Kidney epithelial cell (primary cell): ENCODE data around the gene UVRAG. TPM values are rescaled to one million over a fixed set of nuclear protein-coding genes. Genes with fewer than 3 reads are reported as not detected.

Source experiments
- DNase-seq: peaks from one replicate; pipeline ENCODE4 v3.0.0-alpha.2; 2010; ENCODE audit warnings: low read depth
- H3K27me3 ChIP-seq: 2 replicates; pipeline ENCODE4 v1.6.0; 2011; ENCODE audit warnings: low read length; ENCODE audit not compliant: control insufficient read depth, insufficient read depth
- H3K36me3 ChIP-seq: 2 replicates; pipeline ENCODE4 v1.5.1; 2011; ENCODE audit warnings: low read length; ENCODE audit not compliant: control insufficient read depth, insufficient read depth
- H3K4me3 ChIP-seq: 2 replicates; pipeline ENCODE4 v1.5.1; 2011; ENCODE audit warnings: low read depth, mild to moderate bottlenecking, control low read depth, low read length
- total RNA-seq: library from RNA; depleted of rRNA; stranded (reverse); fragments of >200 nt; gene quantifications from 2 replicates; pipeline ENCODE4 v1.2.3, GENCODE V29; 2015
- TF ChIP-seq, protein P1 (sequence below): IDR thresholded peaks from 2 replicates; pipeline ENCODE4 v1.5.1; 2011; ENCODE audit warnings: mild to moderate bottlenecking, moderate library complexity, low read length, control low read depth, inconsistent platforms; ENCODE audit not compliant: insufficient read depth, poor library complexity, severe bottlenecking

Gene UVRAG
- total RNA-seq, 1 donor from 2014 or later = 16.2 TPM

DNA sequence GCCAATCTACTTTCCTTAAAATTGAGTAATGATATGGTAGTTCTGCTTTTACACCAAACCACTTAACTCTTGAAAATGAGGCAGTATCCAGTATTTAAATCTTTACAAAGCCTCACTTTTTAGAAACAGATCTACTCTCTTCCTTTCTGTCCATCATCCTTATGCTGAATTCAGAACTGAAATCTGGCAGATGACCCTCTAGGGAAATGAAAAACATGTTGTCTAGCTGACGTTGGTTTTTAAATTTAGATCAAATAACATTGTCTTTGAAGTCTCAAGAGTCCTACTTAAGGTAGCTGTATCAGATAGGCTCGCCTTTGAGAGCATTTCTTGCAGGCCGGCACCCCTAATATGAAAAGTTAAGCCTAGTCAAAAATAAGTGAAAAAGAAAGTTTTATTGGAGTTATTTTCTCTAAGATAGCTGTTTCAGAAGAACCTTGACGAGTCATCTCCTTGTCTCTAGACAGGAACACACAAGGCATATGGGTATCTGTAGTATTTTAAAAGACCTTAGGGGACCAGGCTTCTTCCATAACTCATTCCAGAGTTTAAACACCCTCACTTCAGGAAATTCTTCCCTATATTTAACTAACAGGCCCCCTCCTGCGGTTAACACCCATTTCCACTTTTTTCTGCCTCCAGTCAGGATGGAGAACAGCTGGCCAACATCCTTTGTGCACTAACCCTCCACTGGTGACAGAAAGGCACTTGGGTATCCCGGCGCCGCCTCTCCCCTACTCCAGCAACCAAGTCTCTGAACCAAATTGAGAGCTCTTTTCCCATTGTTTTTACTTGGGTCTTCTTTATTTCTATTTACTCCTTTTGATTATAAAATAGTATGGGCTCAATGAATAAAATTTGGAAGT is 310.1 kb downstream of the UVRAG start:
- Histone ChIP-seq H3K27me3 (no peaks in the 10 kb centered on the region), H3K4me3 (no peak overlapping the region), H3K36me3 (no peaks in the 10 kb centered on the region)
- no peak for DNase-seq
- TF ChIP-seq, protein P1, sequence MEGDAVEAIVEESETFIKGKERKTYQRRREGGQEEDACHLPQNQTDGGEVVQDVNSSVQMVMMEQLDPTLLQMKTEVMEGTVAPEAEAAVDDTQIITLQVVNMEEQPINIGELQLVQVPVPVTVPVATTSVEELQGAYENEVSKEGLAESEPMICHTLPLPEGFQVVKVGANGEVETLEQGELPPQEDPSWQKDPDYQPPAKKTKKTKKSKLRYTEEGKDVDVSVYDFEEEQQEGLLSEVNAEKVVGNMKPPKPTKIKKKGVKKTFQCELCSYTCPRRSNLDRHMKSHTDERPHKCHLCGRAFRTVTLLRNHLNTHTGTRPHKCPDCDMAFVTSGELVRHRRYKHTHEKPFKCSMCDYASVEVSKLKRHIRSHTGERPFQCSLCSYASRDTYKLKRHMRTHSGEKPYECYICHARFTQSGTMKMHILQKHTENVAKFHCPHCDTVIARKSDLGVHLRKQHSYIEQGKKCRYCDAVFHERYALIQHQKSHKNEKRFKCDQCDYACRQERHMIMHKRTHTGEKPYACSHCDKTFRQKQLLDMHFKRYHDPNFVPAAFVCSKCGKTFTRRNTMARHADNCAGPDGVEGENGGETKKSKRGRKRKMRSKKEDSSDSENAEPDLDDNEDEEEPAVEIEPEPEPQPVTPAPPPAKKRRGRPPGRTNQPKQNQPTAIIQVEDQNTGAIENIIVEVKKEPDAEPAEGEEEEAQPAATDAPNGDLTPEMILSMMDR = no peak

DNA sequence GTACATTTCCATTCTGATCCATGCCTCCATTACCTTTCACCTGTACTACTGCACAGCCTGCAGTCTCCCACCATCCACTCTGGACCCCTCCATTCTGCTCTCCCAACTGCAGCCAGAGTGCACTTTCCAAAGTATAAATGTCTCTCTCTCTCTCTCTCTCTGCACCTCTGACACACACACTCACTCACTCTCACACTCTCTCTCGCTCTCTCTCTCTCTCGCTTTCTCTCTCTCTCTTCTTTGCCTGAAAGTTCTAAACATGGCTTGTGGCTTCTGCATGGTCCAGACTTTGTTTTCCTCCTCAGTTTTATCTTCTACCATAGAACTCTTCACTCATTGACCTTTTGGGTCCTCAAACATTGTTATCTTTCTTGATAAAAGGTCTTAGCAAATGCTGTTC is 314.7 kb downstream of the UVRAG start:
- Histone ChIP-seq H3K27me3 (no peaks in the 10 kb centered on the region), H3K36me3 (no peaks in the 10 kb centered on the region), H3K4me3 (no peak overlapping the region)
- TF ChIP-seq, protein P1 = no peak
- no peak for DNase-seq

DNA sequence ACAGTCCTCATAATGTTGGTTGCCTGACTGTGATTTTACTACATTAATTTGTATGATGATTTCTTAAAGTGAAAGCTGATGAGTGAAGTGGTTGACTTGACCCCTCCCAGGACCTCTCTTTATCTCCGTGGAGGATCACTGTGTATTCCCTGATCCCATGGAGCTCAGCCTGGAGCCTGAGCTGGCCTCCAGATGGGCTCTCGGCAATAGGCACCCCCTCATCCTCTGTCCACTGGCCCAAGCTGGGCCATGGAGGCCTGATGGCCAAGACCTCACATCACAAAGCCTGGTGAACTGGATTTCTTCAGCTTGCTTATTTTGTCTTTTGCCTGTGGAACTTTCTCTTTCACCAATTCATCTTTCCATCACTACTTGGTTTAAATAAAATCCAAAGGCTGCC is 316.1 kb downstream of the UVRAG start:
- H3K36me3 ChIP-seq = no peaks in the 10 kb centered on the region
- no peak overlapping the region for H3K4me3 ChIP-seq
- TF ChIP-seq, protein P1 = no peak
- H3K27me3 ChIP-seq = no peaks in the 10 kb centered on the region
- DNase-seq = no peak

DNA sequence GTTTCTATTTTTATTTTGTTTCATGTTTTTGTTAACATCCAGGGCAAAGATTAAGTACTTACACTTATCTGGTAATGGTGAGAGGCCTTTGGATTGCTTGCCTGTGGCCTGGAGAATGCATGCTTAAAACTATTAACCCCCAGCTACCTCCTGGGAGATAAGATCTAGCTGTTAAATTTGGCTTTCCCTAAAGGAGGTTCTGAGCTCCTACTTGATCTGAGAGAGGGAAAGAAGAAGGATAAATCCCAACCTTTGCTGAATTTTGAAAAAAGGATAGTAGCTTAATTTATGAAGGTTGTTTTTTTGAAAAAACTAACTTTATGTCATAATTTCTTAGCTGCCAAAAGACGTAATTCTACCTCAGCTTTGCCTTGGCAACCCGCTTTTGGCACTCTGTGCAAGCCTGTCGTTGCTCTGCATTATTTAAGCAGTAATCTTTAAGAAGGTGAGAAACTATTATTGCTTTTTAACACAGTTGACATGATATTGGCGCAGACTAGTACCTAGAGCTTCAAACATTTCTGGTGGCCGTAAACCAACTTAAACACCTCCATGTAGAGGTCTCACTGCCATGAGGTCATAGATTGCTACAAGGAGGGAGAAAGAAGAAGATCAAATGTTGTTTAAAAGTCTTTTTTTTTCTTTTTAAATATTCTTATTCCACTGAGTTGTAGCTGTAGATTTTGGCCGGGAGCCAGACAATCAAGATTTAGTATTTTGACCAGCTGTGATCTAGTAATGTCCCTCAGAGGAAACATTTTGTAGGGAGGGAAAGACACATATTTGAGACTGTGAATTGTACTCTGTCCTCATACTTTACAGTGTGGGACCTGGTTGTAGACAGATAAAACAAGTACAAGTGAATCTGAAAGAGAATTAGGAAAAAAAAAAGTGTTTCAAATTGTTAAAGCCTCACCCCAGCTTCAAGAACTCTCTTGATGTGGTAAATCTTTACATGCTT is 316.9 kb downstream of the UVRAG start:
- no peaks in the 10 kb centered on the region for H3K36me3 ChIP-seq
- TF ChIP-seq, protein P1 = no peak
- no peak for DNase-seq
- no peak overlapping the region for H3K4me3 ChIP-seq
- no peaks in the 10 kb centered on the region for H3K27me3 ChIP-seq

DNA sequence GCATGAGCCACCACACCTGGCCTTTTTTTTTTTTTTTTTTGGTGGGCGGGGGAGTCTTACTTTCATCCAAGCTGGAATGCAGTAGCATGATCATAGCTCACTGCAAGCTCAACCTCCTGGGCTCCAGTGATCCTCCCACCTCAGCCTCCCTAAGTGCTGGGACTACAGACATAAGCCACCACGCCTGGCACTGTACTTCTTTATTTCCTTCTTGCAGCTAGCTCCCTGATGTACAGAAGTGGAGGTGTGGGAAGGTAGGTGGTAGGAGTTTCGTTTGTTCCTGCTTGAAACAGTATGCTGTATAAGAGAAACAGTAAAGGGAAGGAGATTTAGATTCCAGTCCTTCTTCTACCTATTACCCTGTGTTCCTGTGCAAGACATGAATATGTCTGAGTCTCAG is 319.2 kb downstream of the UVRAG start:
- no peak for DNase-seq
- H3K27me3 ChIP-seq = no peaks in the 10 kb centered on the region
- TF ChIP-seq, protein P1 = no peak
- no peaks in the 10 kb centered on the region for H3K36me3 ChIP-seq
- H3K4me3 ChIP-seq = no peak overlapping the region
